ENCODE results near the gene P4HA2.

DNA sequence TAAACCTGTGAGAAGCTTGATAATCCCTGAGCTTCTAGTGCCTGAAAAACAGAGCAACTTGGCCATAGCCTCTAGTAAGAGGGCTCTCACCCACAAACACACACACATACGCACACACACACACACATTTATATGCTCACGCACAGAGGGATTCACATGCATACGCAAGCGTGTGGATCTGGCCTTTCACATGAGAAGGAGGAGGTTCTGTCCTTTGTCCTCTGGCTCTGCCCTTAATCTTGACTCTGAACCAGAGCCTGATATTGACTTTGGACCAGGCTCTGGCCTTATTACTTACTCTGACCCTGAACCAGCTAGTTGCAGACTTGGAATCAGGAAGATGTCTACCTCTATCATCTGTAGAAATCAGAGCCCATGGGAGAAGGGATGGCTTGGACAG is 10.0 kb upstream of the P4HA2 start:
- no peak for TF ChIP-seq CTCF (IDR thresholded peaks at IDR 0.05; ENCODE audit: poor library complexity)
- TF ChIP-seq EZH2phosphoT487 (IDR thresholded peaks at IDR 0.05; ENCODE audit: low read depth, severe bottlenecking, unreplicated experiment), result no peak
